ENCODE data around the gene DTNA.
A peak's percentile ranks its signal among the peaks of the same experiment; 100 is the strongest.
"Not testable (repeated sequence)": the region's sequence is repeated elsewhere in the genome, so short reads cannot be mapped to it uniquely, and the experiment has no call there.

Gene DTNA

DNA sequence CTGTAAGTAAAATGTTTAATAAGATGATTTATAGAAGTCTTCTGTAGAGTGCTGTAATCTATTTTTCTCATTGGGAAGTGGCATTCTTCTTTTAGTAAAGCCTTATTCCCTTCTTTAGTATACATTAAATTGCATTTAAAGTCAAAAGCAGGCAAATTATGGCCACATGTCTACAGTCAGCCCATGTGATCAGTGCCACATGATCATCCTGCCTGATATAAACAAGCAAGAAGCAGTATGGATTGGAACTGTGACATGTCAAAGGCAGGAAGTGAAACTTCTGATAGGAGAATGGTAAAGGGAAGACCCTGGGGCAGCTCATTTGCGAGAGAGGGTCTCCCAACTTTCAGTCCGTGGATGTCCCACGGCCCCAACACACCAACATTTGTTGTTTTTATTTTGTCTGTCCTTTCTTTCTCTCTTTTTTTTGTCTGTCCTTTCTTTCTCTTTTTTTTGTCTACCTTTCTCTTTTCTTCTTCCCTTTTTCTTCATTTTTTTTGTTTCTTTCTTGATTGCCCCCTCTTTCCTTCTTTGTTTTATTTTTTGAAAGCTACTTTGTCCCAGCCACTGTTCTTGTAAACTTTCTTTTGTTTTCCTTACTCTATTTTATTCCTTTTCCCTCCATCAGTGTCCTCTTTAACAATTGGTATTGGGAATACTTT is 154.9 kb downstream of the DTNA start:
- no peak for DNase-seq

DNA sequence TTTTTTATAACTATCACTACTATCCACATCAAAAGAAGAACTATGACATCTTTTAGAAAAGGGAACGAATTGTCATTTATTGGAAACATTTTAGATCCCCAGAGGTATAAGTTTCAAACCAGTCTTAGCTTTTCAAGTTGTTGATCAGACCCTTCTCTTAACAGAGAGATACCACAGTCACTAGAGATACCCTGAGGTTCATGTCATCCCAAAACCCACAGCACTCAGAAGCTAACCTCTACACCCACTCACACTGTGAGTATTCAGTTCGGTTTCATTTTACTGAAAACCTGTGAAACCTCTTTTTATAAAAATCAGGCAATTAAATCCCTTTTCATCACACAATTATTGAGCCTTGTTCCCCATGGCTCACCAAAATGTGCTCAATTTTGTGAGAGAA is 156.2 kb downstream of the DTNA start:
- DNase-seq = no peak

DNA sequence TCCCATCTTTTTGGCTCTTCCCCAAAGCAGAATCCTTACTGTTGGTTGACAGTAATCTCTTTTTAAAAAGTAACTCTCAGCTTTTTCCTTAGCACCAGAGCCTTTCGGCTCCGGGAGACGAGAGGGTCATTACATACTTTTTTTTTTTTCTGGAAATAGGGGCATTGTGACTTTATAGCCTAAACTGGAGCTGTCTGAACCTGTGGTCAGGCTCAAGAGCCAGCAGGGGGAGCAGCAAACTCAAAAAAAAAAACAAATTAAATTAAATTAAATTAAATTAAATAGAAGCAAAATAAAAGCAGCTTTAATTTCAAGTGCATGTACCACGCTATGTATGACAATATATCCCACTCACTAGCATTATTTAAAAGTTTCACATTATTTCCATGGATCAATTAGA is 156.6 kb downstream of the DTNA start:
- DNase-seq = no peak

DNA sequence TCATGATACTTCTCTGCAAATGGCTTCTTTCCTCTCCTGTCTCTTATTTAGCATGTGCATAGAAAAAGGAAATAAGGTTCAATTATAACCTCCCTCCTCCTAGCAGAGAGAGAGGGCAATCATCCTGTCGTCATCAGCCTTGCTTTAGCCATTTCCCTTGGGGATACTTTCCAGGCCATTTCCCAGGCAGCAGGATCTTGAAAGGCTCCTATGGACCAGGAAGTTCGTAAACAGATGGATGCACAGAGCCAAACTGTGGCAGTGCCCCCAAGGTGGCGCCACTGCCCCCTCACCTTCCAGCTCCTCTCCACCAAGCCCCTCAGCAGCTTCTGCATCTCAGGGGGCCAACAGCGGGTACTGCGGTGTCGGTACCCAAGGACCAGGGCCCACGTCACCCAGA is 157.4 kb downstream of the DTNA start:
- peak; percentile 23 for DNase-seq

DNA sequence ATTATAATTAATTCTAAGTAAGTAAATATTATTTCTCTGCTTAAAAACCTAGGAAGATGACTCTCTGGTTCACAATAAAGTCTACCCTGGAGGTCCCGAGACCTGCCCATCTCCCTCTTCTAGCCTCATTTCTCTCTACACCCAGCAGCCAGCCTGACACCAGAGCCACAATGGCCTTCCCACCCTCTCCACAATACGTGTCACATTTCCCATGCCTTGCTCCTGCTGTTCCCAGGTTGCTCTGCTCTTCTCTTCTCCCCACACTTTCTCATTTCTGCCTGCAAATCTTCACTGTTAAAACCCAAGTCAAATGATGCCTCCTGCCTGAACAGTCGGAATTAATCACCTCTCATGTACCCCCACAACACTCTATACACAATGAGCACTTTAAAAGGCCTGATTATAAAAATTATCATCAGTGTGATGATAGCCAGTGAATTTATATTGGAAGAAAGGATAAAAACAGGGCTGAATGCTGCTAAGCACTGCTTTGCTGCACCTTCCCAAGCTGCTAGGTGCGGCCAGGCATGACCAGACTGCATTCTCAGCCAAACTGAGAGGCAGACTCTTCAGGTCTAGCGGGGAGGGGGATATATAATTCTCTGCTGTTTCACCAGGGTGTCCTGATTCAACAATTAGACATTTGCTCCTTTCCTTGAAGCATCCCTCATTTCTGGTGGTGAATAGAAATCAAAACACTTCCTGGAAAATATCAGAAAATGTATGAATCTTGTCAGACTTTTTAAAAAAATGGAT is 160.6 kb downstream of the DTNA start:
- no peak for DNase-seq

DNA sequence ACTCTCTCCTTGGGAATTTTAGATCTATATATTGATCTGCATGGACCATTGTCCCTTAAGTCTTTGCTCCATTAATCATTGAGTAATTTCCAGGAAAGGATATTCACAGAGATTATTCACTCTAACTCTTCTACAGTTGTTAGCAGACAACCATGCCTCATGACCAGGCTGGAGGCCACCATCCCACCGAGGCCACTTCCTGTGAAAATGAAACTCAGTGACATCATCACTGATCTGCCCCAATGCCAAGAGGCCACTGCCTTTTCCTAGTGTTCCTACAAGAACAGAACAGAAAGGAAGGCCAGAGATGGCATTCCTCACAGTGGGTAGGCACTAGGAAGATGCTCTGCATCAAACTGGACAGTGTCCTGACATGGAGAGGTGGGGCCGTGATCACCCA is 161.3 kb downstream of the DTNA start:
- no peak for DNase-seq

DNA sequence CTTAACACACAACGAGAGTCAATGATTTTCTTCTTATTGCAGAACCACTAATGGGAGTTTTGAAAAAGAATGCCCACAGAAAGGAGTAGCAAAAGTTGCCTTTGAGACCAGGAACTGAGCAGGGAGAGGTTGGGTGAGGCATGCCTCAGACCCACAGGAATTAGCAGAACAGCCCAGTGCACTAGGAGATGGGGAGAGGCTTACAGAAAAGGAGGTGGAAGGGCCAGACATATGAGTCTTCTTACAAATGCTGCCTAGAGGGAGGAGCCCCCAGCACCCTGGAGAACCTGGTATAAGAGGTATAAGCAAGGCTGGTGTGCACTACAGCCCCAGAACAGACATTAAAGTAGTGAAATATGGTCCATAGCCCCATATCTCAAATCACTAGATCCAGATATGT is 162.0 kb downstream of the DTNA start:
- DNase-seq = no peak

DNA sequence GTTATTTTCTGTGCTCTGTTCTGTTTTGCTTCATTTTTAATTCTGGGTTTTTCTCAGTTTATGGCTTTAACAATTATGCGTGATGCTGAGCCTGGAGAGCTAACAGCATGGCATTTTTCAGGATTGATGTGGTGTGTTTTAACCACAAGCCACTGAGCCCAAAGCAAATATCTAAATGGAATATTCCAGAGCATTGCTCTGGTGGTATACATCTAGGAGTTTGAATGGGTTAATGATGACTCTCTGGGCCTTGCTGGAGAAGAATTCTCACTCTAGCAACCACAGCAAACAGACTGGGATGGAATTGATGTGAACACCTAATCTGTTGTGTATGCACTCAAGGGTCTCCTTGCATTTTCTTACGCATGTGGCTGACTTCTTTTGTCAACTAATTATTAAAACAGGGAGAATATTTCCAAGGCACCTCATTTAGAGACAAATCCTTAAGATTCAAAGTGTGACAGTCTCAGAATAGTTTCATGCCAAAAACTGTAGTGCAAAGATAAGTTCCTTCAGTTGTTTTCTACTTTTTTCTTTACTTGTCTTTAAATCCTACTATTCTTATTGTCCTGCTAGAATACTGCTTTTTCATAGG is 164.0 kb downstream of the DTNA start:
- no peak for DNase-seq

DNA sequence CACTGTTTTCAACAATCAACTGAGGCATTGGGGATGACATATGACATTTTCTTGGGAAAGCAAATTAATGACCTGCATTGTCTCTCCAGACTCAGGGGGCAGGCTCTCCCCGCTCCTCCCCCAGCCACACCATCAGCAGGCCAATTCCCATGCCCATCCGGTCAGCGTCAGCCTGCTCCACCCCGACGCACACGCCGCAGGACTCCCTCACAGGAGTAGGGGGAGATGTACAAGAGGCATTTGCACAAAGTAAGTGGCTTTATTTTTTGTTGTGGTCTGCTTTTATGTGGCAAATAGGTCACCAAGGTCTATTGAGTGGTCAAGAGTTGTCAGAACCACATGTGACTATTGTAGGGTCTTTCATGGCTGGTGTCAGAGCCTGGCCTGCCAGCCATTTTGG is 165.1 kb downstream of the DTNA start:
- DNase-seq = no peak

DNA sequence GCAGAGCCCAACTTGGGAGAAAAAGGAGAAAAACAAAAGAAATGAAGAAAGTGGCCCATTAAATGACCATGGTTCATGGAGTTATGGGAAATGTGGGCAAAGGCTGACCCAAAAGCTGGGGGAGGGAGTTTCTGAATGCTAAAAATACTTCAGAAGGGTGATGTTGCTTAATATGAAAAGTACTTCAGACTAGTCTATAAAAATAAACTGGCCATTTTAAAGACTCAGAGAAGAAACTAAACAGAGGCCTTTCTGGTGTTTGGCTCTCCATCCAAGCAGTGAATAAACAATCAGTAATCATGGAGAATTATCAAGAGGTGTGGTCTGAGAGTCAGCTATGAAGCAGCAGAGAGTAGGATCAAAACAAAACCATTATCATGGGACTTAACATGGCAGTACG is 170.3 kb downstream of the DTNA start:
- DNase-seq = no peak

DNA sequence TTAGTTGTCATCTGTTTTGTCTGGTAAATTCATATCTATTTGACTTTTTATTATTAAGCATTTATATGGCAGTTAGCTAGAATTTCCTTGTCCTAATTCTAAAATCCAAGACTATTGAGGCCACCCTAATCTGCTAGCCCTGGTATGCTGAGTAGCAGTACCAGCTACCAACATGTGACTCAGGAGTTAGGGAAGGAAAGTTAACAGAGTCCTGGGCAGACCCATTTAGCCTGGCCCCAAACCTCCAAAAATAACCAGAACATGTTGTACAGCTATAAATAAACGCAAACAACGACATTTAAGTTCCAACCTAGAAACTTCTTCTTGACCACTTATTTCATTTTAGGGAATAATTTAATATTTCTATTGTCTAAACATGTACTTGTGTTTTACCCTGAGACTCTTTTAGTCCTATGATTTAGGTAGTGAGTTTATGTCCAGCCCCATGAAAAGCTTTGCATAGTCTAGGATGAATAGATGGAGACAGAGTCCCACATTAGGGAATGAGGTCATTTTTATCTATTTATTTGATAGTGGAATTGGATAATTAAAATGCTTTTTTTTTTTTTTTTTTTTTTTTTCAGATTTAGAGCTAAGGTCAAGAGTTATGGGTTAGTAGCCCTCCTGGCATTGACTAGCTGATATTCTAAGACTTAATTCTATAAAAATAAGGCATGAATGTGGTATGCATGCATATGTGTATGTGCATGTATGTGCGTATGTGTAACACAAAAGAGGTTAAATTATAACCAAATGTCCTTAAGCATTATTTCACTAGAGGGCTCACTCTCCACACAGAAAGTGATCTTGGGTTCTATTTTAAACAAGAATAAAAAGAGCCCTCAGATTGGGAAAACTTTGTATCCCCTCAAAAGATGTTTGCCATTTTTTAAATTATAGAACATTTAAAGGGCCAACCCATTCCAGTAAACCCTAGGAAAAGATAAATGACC is 171.1 kb downstream of the DTNA start:
- no peak for DNase-seq

DNA sequence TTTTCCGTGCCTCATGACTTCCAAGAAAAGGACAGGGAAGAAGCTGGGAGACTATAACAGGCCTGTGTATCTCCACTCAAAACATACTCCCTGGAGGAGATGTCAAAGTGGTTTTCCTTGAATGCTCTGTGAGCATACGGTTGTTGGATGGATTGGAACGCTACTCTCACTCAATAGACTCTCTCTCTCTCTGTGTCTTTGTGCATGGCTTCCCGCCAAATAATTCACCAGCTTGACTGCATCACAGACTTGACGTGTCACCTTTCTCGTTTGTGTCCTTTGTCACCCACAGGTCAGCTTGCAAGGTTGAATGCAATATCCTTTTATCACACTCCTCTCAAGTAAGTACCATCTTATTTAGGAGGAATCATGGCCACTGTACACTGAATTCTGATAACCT is 174.3 kb downstream of the DTNA start:
- no peak for DNase-seq

DNA sequence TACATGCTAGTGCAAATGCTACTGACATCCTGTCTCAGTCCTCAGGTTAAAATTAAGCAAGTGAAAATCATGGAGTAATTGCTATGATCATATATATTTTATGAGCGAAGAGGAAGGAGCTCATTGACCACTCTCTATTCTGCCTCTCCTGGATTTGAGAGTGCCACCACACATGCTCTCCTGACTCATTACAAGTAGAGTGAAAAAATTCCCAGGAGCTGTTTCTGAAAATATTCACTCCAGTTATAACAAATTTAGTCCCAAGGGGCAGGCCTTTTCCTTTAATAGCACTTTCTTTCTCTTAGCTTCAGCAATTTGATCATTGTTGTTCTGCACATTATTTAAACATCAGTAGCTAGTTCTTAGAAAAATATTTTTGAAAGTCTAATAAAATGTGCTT is 176.1 kb downstream of the DTNA start:
- DNase-seq = no peak

DNA sequence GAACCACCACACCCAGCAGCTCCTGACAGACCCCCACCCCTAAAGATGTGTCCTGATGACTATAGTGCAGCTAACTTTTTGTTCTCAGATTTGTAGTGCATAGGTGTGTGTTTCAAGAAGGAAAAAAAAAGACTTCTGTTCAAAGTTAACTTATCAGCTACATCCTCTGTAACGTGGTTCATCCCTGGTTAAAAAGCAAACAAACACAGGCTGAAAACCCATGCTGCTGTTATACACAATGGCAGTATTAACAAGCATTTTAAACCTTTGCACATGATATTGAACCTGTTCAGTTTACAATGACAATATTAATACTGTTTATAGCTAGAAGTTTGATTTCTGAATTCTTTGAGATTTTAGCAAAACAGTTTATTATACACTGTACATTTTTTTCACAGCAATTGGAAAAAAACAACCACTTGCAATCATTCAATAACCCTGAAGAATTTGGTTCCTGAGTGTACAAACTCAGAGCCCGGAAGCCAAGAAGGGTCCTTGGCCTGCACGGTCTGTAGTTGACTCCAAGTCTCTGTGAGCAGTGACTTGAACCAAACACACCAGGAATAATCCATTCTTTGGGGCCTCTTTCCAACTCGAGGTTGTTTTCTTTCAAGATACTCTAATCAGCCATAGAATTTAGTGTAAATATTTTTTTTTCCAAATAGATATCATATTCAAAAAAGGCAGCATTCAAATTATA is 177.9 kb downstream of the DTNA start:
- DNase-seq = no peak

DNA sequence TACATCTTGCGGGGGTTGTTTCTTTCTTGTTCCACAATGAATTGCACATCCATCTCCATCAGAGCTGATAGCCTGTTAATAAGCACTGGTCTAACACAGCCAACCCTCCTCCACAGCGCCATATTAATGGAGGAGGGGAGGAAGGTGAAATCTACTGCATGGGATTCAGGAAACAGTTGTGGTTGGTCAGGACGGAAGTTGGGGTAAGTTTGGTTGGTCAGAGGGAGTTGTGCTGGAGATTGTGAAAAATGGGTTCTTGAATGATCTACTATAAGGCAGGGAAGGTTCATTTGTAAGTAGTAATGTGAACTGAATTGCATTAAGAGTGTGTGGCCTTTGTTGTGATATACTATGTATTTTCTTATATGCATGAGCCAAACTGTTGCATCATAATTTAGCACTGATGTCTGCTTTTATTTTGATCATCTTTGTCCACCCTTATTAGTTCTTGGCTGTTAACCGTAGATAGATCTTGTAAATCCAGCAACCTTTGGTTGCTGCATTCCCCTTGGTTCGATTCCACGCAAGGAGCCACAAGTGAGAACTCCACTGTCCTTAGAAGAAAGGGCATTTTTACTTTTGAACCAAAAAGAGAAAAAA is 180.5 kb downstream of the DTNA start:
- no peak for DNase-seq

DNA sequence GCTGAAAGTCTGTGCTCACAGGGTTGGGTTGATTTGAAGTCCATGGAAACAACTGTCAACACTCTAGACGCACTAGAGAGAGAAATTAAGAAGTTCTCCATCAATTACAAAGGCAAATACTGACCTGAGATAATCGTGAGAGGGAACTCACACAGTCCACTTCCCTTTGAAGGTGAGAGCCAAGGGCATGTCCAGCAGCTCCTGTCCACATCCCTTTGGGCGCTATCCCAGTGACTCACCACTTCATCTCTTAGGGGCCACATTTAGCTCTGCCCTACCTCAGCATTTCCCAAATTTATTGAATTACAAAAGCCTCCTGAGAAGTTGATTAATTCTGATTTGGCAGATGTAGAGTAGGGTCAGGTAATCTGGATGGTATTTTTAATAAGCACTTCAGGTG is 182.3 kb downstream of the DTNA start:
- DNase-seq = no peak

DNA sequence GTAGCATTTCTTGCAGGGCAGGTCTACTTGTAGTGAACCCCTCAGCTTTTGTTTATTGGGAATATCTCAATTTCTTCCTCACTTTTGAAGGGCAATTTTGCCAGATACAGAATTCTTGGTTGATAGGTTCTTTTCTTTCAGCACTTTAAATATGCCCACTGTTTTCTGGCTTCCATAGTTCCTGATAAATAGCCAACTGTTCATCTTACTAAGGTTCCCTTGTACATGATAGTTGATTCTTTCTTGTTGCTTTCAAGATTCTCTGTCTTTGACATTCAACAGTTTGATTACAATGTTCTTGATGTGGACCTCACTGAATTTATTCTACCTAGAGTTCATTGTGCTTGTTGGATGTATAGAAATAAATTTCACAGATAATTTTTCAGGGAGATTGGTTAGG is 183.1 kb downstream of the DTNA start:
- DNase-seq = no peak

DNA sequence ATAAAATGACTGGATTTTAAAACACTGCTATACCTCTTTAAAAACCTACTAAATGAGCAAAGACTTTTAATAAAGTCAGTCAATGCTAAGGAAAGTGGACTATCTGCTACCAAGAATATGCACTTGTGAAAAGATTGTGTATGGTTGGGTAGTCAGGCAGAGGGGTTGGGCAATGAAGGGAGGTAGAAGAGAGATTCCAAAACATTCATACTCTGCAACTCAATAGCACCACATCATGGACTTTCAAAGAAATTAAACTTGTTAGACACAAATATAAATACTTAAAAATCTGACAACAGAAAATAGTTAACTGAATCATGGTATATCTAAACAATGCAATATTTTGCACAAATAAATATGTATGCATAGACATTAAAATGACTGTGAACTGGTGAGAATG is 191.2 kb downstream of the DTNA start:
- no peak for DNase-seq

DNA sequence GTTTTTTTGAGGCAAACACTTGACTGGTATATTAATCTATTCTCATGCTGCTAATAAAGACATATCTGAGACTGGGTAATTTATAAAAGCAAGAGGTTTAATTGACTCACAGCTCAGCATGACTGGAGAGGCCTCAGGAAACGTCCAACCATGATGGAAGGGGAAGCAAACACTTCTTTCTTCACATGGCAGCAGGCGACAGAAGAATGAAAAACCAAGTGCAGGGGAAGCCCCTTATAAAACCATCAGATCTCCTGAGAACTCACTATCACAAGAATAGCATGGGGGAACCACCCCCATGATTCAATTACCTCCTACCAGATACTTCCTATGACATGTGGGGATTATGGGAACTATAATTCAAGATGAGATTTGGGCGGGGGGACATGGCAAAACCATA is 194.9 kb downstream of the DTNA start:
- DNase-seq = no peak

DNA sequence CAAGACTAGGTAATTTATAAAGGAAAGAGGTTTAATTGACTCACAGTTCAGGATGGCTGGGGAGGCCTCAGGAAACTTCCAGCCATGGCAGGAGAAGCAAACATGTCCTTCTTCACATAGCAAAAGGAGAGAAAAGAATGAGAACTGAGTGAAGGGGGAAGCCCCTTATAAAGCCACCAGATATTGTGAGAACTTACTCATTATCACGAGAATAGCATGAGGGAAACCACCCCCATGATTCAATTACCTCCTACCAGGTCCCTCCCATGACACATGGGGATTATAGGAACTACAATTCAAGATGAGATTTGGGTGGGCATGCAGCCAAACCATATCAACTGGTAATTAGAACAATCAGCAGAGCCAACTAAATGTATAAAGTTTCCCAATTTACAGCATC is 196.9 kb downstream of the DTNA start:
- not testable (repeated sequence) for DNase-seq

DNA sequence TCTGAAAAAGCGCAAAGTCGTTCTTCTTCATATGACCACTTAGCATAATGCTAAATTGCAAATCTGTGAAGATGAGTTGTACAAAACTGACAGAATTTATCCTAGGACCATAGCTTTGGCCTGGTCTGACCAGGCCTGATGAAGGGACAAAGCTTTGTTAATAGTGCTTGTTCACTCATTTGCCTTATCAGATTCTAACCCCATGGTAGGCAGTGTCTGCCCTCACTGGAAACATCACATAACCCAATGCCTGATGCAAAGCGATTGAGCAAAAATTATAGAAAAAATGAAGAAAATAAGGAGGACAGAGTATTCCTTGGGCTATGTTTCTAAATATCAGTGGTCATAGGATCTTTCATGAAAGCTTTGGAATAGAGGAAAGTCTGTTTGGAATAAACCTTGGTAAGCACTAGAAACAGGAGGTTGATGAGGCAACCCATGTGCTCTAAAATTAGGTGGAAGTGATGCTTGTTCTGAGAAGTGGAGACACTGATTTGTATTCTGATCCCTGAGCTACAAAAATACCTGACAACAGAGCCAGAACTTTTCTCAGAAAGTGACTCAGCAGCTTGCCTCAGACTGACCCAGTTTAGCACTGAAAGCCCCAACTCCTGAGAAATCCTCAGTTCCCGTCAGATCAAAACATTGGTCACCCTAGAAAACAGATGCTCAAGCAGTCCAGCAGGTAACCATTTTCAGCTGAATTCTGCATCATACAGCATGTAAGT is 199.7 kb downstream of the DTNA start:
- no peak for DNase-seq

DNA sequence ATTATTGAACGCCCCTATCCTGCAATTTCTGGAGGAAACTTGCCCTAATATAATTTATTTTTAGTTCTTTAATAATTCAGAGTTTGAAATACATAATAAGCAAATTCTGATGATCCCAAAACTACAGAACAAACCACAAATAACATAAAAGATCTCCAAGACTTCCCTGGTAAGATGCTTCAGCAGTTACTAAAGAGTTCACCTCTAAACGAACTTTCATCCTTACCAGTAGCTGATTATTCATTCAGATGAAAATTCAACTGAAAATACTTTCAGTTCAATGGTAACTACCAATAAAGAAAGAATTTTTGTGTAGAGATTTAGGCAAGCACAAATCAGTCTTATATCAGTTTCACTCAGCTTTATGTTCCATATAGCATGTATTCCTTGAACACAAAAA is 201.0 kb downstream of the DTNA start:
- DNase-seq = no peak
